D721Med (cell line): ENCODE data around the gene PSMC3IP.
"Not testable (repeated sequence)": the region's sequence is repeated elsewhere in the genome, so short reads cannot be mapped to it uniquely, and the experiment has no call there.

Source experiments
- DNase-seq: peaks from one replicate; pipeline ENCODE4 v3.0.0; 2011; ENCODE audit warnings: low spot score; ENCODE audit not compliant: insufficient read length
- FAIRE-seq: peaks from 2 replicates; lab custom pipeline; 2011; peaks lifted over from hg19 to GRCh38; lab: Jason Lieb, UNC
- TF ChIP-seq, protein P1 (sequence below): IDR thresholded peaks from 2 replicates; pipeline ENCODE4 v1.5.1; 2012; ENCODE audit warnings: mild to moderate bottlenecking, control low read depth; ENCODE audit not compliant: insufficient read depth; ENCODE audit errors: missing control alignments

The PSMC3IP gene

DNA sequence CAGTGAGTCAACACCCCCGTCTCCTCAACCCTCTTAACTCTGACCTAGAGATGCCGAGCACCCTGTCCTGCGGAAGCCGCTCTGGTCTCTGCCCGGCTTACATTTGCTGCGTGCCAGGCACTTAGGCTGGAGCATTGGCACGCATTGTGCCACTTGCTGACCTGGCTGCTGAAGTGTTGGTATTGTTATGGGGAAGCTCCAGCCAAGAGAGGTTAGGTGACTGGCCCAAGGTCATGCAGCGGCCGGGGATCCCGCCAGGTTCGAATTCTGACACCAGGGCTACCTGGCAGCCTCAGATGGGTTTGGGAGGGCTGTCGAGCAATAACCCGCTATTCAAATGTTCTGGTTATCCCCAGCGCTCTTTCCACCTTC, 29.8 kb downstream of the PSMC3IP start:
- DNase-seq (no peak), FAIRE-seq (no peak)
- TF ChIP-seq, protein P1, sequence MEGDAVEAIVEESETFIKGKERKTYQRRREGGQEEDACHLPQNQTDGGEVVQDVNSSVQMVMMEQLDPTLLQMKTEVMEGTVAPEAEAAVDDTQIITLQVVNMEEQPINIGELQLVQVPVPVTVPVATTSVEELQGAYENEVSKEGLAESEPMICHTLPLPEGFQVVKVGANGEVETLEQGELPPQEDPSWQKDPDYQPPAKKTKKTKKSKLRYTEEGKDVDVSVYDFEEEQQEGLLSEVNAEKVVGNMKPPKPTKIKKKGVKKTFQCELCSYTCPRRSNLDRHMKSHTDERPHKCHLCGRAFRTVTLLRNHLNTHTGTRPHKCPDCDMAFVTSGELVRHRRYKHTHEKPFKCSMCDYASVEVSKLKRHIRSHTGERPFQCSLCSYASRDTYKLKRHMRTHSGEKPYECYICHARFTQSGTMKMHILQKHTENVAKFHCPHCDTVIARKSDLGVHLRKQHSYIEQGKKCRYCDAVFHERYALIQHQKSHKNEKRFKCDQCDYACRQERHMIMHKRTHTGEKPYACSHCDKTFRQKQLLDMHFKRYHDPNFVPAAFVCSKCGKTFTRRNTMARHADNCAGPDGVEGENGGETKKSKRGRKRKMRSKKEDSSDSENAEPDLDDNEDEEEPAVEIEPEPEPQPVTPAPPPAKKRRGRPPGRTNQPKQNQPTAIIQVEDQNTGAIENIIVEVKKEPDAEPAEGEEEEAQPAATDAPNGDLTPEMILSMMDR = no peak

DNA sequence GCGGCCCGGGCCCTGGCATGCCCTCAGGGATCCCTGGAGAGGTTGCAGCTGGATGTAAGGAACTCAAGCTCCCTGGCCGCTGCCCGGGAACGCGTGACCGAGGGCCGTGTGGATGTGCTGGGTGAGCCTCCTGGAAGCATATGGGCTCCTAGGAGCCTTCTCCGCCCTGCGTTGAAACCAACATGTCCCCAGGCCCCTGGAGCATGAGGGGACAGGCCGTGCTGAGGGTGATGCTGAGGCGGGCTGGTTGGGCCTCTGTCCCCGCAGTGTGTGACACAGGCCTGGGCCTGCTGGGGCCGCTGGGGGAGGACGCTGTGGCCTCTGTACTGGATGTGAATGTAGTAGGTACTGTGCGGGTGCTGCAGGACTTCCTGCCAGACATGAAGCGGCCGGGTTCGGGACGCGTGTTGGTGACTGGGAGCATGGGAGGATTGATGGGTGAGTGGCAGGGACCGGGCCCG, 30.5 kb downstream of the PSMC3IP start:
- FAIRE-seq (no peak), DNase-seq (no peak)
- TF ChIP-seq, protein P1 = no peak

DNA sequence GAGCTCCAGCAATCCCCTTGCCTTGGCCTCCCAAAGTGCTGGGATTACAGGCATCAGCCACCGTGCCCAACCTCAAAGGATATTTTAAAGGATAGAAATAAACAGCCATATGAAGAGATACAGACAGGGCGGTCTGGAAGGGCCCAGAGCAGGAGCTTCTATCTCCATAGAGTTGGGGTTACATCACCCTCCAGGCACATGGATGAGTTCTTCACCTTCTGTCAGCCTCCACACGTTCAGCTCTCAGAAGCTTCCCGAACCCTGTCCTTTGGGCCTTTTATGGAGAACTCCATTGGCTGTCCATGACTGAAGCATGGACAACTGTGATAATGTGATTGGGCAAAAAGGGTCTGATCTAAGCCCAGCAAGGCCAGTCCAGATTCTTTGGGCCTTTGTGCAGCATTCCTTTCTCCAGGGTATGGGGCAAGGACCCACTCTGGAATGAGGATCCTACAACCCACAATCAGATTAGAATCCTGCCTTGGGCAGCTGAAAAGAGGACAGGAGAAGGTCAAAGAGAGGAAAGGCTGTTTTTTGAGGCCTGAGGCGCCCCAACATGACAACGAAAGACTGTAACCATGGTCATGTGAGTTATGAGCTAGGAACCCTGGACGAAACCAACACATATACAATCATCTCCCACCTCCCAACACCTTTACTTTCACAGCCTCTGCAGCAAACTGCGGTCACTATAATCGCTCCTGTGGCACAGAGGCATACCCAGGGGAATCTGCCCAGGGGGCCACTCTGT, 31.6 kb downstream of the PSMC3IP start:
- DNase-seq, FAIRE-seq: not testable (repeated sequence)

DNA sequence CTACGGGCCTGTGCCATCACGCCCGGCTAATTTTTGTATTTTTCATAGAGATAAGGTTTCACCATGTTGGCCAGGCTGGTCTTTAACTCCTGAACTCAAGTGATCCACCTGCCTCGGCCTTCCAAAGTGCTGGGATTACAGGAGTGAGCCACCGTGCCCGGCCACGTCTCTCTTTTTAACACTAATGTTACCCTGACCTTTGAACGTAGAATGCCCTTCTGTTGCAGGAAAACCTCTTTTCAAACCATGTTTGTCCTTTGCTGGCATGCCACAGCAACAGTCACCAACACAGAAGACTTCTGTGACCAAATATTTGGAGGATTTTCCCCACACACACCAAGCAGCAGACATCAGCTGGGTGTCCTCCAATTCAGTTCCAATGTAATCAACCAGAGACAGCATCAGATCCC, 32.6 kb downstream of the PSMC3IP start:
- no peak for FAIRE-seq

DNA sequence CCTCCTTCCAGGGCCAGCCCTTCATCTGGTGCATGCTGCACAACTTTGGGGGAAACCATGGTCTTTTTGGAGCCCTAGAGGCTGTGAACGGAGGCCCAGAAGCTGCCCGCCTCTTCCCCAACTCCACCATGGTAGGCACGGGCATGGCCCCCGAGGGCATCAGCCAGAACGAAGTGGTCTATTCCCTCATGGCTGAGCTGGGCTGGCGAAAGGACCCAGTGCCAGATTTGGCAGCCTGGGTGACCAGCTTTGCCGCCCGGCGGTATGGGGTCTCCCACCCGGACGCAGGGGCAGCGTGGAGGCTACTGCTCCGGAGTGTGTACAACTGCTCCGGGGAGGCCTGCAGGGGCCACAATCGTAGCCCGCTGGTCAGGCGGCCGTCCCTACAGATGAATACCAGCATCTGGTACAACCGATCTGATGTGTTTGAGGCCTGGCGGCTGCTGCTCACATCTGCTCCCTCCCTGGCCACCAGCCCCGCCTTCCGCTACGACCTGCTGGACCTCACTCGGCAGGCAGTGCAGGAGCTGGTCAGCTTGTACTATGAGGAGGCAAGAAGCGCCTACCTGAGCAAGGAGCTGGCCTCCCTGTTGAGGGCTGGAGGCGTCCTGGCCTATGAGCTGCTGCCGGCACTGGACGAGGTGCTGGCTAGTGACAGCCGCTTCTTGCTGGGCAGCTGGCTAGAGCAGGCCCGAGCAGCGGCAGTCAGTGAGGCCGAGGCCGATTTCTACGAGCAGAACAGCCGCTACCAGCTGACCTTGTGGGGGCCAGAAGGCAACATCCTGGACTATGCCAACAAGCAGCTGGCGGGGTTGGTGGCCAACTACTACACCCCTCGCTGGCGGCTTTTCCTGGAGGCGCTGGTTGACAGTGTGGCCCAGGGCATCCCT, 34.1 kb downstream of the PSMC3IP start:
- DNase-seq = no peak
- no peak for FAIRE-seq
- TF ChIP-seq, protein P1 = no peak

More for the DNA sequence above, 32.6 kb downstream of the PSMC3IP start:
- DNase-seq = no peak
- TF ChIP-seq, protein P1 = no peak

DNA sequence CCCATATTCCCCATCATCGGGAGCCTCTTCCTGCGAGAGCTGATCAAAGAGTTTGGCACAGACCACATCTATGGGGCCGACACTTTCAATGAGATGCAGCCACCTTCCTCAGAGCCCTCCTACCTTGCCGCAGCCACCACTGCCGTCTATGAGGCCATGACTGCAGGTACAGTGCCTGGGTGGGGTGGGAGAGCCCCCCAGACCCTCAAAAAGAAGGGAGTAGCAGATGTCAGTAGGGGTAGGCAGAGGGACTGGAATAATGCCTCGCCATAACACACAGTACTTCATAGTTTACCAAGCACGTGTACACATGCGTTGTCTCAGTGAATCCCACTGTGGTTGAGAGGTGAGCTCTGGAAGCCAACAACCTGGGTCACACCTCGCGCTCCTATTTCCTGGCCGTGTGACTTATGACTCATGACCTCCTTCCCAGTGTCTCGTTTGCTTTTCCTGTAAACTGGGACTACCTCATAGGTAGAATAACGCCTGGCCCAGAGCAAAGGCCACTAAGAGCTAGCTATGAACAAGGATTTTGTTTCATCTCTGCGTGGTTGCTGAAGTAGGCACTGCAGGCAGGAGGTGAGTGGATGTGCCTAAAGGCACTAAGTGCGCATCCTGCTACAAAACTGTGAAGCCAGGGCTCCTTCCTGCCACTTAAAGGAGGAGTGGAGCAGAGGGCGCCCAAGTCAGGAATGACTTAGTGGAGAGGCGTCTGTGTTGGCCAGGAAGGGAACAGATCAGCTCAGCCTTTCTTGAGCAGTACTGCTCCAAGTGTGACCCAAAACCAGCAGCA, 36.3 kb downstream of the PSMC3IP start:
- no peak for DNase-seq
- TF ChIP-seq, protein P1 = no peak
- no peak for FAIRE-seq

DNA sequence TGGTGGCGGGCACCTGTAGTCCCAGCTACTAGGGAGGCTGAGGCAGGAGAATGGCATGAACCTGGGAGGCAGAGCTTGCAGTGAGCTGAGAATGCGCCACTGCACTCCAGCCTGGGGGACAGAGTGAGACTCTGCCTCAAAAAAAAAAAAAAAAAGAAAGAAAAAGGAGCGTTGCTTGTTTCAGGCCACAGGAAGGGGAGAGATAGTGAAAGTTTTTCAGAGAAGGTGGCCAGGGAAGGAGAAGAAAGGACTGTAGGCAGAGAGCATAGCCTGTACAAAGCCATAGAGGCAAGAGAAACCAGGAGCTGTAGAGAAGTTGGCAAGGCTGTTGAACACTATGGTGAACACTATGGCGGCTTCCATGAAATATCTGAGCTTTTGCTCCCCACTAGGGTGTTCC, 37.0 kb downstream of the PSMC3IP start:
- FAIRE-seq, DNase-seq: not testable (repeated sequence)
